ENCODE results near the gene CEP162.
"Not testable (repeated sequence)": the region's sequence is repeated elsewhere in the genome, so short reads cannot be mapped to it uniquely, and the experiment has no call there.

The CEP162 gene

GRCh38 chr6:84086545-84087429 is 140.7 kb downstream of the CEP162 start:
- DNase-seq: no peak

- no peak for DNase-seq
Measured at GRCh38 chr6:84086056-84086455, 141.4 kb downstream of the CEP162 start.

- not testable (repeated sequence) for DNase-seq
Measured at GRCh38 chr6:84084705-84085104, 142.7 kb downstream of the CEP162 start.

GRCh38 chr6:84082689-84083265 is 144.7 kb downstream of the CEP162 start:
- DNase-seq: no peak

- DNase-seq: no peak
Measured at GRCh38 chr6:84081222-84081621, 146.2 kb downstream of the CEP162 start.

- DNase-seq: no peak
Measured at GRCh38 chr6:84078335-84078734, 149.1 kb downstream of the CEP162 start.

- no peak for DNase-seq
Measured at GRCh38 chr6:84077645-84078044, 149.8 kb downstream of the CEP162 start.

GRCh38 chr6:84074988-84075781 is 152.3 kb downstream of the CEP162 start:
- no peak for DNase-seq

Measured in NCI-H1092 (cell line).